ENCODE measurements around the gene PLAC1. TPM values are rescaled to one million over a fixed set of nuclear protein-coding genes. Genes with fewer than 3 reads are reported as not detected.

PLAC1 gene
- total and polyA plus RNA-seq, 2 of the 13 experiments (the other 11 are each of a cell fraction or from before 2014, with no cell fraction given): 0.40 to 2.7 TPM

GRCh38 chrX:134604701-134605311, 53.5 kb downstream of the PLAC1 start:
- in situ Hi-C loops (cut with HindIII; ENCODE audit: extremely low pct_ligation_motif_present, low pct_unique_long_range_greater_than_20kb) (no loop called here), intact Hi-C loops (cut with micrococcal nuclease; ENCODE audit: unreplicated experiment) (no loop called here)
- H3K9me3 ChIP-seq (ENCODE audit: low read length): no peaks in the 10 kb centered on the region
- DNase-seq (ENCODE audit: low spot score) (no peak), ATAC-seq (no peak), FAIRE-seq (no peak)
- H3K36me3 ChIP-seq (replicated peaks in 1 of 2; ENCODE audit: control insufficient read depth in 1 of 2, insufficient read depth in 2 of 2, low read length in 2 of 2): no peaks in the 10 kb centered on the region
- BruUV-seq (replicated peaks): no TSS peak
- H2AFZ ChIP-seq (ENCODE audit: low read length): no peak overlapping the region
- H3K27ac ChIP-seq (ENCODE audit: extremely low read length, insufficient read depth, low read length): no peak overlapping the region
- H3K9ac ChIP-seq (ENCODE audit: insufficient read depth, low read depth, low read length): no peak overlapping the region
- no peaks in the 10 kb centered on the region for H3K27me3 ChIP-seq (ENCODE audit: control insufficient read depth in 1 of 2, insufficient read depth in 2 of 2, low read length in 2 of 2)
- CTCF ChIA-PET (ENCODE audit: low intra/inter-chr PET ratio, low total read pairs): no interaction called here
- H3K4me2 ChIP-seq (ENCODE audit: low read depth, low read length): no peak overlapping the region
- POLR2A ChIA-PET: no interaction called here
- no peaks in the 10 kb centered on the region for H4K20me1 ChIP-seq (ENCODE audit: insufficient read depth, low read length)
- no peaks in the 10 kb centered on the region for H3K79me2 ChIP-seq (ENCODE audit: insufficient read depth, low read length)
- WGBS (ENCODE audit: low lambda C conversion rate): 0% methylated on average over 2 of the region's 4 CpGs
- no peak for TF ChIP-seq ZNF724P (CRISPR knock-in tag; IDR thresholded peaks at IDR 0.05; ENCODE audit: borderline replicate concordance)
- 0 out of 2 replicates have a peak, but pooled peaks have one; percentile 16 for TF ChIP-seq ZNF263 (CRISPR knock-in tag; IDR thresholded peaks at IDR 0.05)
- H3K4me1 ChIP-seq (ENCODE audit: insufficient read depth, low read length): 0 out of 2 replicates have a peak, but pooled peaks cover 9% of the 10 kb centered on the region
- H3K4me3 ChIP-seq (replicated peaks in 1 of 3; ENCODE audit: insufficient read depth in 1 of 3, low read depth in 2 of 3, low read length in 3 of 3): no peak overlapping the region

DNA sequence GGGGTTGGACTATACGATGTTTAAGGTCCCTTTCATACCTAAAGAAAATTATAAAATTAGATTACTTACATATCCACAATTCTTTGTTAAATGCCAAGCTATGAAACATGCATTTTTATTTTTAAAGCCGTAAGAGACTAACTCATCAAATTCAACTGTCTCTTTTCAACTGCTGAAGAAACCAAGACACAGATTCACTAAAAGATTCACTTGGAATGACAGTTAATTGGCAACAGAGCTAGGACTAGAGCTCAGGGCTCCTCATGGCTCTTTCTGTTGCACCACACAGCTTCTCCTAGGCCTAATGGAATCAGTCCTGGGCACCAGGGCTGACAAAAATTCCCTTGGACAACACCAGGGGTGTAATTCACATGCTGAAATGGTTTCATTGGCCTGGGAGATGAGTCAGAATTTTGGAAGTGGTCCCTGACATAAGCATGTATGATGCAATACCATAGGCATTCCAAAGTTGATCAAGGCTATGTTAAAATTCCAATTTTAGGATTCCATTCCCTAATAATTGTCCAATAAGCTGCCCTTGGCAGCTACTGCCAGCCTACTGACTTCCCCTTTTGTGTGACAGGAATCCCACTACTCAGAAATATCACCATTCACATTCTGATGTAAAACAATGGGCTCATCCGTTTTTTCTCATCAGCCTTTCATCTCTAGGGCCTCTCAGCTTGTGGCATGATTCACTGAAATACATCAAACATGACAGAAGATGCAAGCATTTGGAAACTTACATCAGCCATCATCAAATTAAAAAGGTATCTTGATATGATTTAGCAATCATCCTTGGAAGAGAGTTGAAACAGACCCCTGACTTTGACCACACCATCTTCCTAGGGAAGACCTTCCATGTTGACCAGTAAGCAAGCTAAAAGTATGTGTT, 54.2 kb downstream of the PLAC1 start:
- Histone ChIP-seq H3K36me3 (replicated peaks in 1 of 2; ENCODE audit: control insufficient read depth in 1 of 2, insufficient read depth in 2 of 2, low read length in 2 of 2) (no peaks in the 10 kb centered on the region), H2AFZ (ENCODE audit: low read length) (no peak overlapping the region), H4K20me1 (ENCODE audit: insufficient read depth, low read length) (no peaks in the 10 kb centered on the region), H3K4me1 (ENCODE audit: insufficient read depth, low read length) (0 out of 2 replicates have a peak, but pooled peaks cover 9% of the 10 kb centered on the region), H3K4me2 (ENCODE audit: low read depth, low read length) (no peak overlapping the region), H3K79me2 (ENCODE audit: insufficient read depth, low read length) (no peaks in the 10 kb centered on the region), H3K27me3 (ENCODE audit: control insufficient read depth in 1 of 2, insufficient read depth in 2 of 2, low read length in 2 of 2) (no peaks in the 10 kb centered on the region), H3K4me3 (replicated peaks in 1 of 3; ENCODE audit: insufficient read depth in 1 of 3, low read depth in 2 of 3, low read length in 3 of 3) (no peak overlapping the region), H3K27ac (ENCODE audit: extremely low read length, insufficient read depth, low read length) (no peak overlapping the region), H3K9me3 (ENCODE audit: low read length) (no peaks in the 10 kb centered on the region), H3K9ac (ENCODE audit: insufficient read depth, low read depth, low read length) (no peak overlapping the region)
- no peak for FAIRE-seq
- TF ChIP-seq, protein P1, sequence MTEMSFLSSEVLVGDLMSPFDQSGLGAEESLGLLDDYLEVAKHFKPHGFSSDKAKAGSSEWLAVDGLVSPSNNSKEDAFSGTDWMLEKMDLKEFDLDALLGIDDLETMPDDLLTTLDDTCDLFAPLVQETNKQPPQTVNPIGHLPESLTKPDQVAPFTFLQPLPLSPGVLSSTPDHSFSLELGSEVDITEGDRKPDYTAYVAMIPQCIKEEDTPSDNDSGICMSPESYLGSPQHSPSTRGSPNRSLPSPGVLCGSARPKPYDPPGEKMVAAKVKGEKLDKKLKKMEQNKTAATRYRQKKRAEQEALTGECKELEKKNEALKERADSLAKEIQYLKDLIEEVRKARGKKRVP (CRISPR knock-in tag; IDR thresholded peaks at IDR 0.05): peak in 1 of 2 experiments; percentile 21; a peak in 1 of 4 replicates
- TF ChIP-seq NFKB2 (CRISPR knock-in tag; IDR thresholded peaks at IDR 0.05; ENCODE audit: borderline replicate concordance): no peak
- peak; percentile 29; the same call in 1 of the 2 replicates for TF ChIP-seq CEBPB (IDR thresholded peaks at IDR 0.05; ENCODE audit: borderline replicate concordance, low read depth, low read length)
- CTCF ChIA-PET (ENCODE audit: low intra/inter-chr PET ratio, low total read pairs): no interaction called here
- 52% methylated on average over 3 of the region's 3 CpGs for WGBS (ENCODE audit: low lambda C conversion rate)
- in situ Hi-C loops (cut with HindIII; ENCODE audit: extremely low pct_ligation_motif_present, low pct_unique_long_range_greater_than_20kb): no loop called here
- no peak for ATAC-seq
- POLR2A ChIA-PET: no interaction called here
- intact Hi-C loops (cut with micrococcal nuclease; ENCODE audit: unreplicated experiment): no loop called here
- BruUV-seq (replicated peaks): no TSS peak
- no peak for DNase-seq (ENCODE audit: low spot score)

Measured in HepG2 (cell line).